ENCODE data around the gene CA10.

DNA sequence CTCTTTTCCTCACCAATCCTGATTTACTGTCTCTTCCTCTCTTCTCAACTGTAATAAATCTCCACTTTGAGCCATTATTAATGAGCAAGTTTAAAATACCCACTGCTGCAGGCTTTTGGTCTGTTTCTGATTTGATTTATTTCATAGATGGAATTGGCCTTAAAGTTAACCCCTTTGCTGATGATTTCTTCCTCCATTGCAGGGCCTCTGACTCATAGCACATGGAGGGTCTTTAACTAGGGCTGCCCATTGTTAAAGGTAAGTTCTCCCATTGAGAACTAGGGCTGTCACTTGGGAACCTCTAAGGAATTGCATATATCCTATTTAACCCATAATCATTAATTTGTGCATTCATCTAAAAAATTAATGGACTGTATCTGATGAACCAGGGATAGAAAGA lies 221.2 kb downstream of the CA10 start:
- TF ChIP-seq YY1 (IDR thresholded peaks at IDR 0.05; ENCODE audit: insufficient read depth, insufficient read length) (no peak), ZNF274 (IDR thresholded peaks at IDR 0.05; ENCODE audit: low read depth, low read length) (no peak)
